Activated CD4-positive, alpha-beta memory T cell treated with anti-CD3 and anti-CD28 coated beads, Interleukin-2, amount 10 ng/mL, durations not matched to agents 7 days and 5 days (primary cell): ENCODE measurements around the gene SMYD3. TPM values are rescaled to one million over a fixed set of nuclear protein-coding genes. Genes with fewer than 3 reads are reported as not detected.

Experiments used
- CTCF ChIA-PET: fragments of 350-600 bp; sonication (Branson Sonifier 250); formaldehyde crosslinking; loops from one replicate; lab custom pipeline; 2021; ENCODE audit warnings: antibody characterized with exemption, inconsistent platforms; lab: Charles Lee
- POLR2A ChIA-PET: fragments of 350-600 bp; sonication (Branson Sonifier 250); formaldehyde crosslinking; loops from one replicate; lab custom pipeline; 2021; ENCODE audit warnings: antibody characterized with exemption; lab: Charles Lee
- DNase-seq: peaks from one replicate; pipeline ENCODE4 v3.0.0-alpha.2; 2020
- H3K27ac Mint-ChIP-seq: one replicate; pipeline ENCODE4 v1.8.0; 2021; ENCODE audit warnings: mild to moderate bottlenecking, mixed read lengths
- H3K27me3 Mint-ChIP-seq: one replicate; pipeline ENCODE4 v1.8.0; 2021; ENCODE audit warnings: mixed read lengths
- H3K36me3 Mint-ChIP-seq: one replicate; pipeline ENCODE4 v1.8.0; 2021; ENCODE audit warnings: low read depth, mixed read lengths
- H3K4me1 Mint-ChIP-seq: one replicate; pipeline ENCODE4 v1.8.0; 2021; ENCODE audit warnings: mixed read lengths
- H3K4me3 Mint-ChIP-seq: one replicate; pipeline ENCODE4 v1.8.0; 2021; ENCODE audit warnings: mild to moderate bottlenecking, mixed read lengths
- H3K9me3 Mint-ChIP-seq: one replicate; pipeline ENCODE4 v1.8.0; 2021; ENCODE audit warnings: mixed read lengths
- total RNA-seq, 2 experiments: library from RNA; stranded (reverse); gene quantifications; one replicate each; pipeline ENCODE4 v1.2.3, GENCODE V29; 2021

SMYD3 gene
- total RNA-seq, 2 experiments from 2014 or later: 15.5 to 18.7 TPM

DNA sequence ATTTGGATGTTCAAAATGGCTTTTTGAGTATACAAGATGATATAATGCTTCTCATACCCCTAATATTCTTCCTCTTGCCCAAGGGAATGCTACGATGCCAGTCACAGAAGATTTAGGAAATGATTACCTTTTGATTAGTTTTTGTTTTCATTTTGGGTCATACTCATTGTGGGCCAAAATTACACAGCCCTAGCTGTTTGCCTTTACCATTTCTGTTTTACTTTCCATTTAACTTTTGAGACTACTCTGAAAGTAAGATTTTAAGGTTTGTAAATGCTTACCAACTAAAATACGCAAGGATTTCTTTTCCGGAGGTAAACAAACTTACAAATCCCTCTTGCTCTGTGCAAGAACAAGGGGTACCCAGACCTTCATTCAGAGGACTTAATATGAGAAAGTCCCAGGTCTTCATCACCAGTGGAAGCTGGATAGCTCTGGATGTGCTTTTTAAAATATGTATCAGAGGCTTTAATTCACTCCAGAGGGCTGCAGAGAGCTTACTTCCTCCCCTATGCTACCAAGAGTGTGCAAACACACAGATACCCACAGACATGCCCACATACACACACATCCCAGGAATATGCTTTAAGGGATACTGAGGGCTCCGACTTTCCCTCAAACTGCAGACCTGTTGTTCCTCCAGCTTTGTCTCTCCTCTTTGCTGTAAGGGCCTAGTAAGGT is 631.4 kb downstream of the SMYD3 start:
- POLR2A ChIA-PET: no interaction called here
- H3K27ac Mint-ChIP-seq: no peak overlapping the region
- no peaks in the 10 kb centered on the region for H3K9me3 Mint-ChIP-seq
- no peak for DNase-seq
- H3K36me3 Mint-ChIP-seq: no peaks in the 10 kb centered on the region
- no peak overlapping the region for H3K4me3 Mint-ChIP-seq
- CTCF ChIA-PET: no interaction called here
- H3K4me1 Mint-ChIP-seq: no peaks in the 10 kb centered on the region
- H3K27me3 Mint-ChIP-seq: no peaks in the 10 kb centered on the region

- Mint-ChIP-seq H3K27me3 (no peaks in the 10 kb centered on the region), H3K4me3 (no peak overlapping the region), H3K4me1 (no peaks in the 10 kb centered on the region), H3K27ac (no peak overlapping the region), H3K9me3 (no peaks in the 10 kb centered on the region), H3K36me3 (no peaks in the 10 kb centered on the region)
- CTCF ChIA-PET: no interaction called here
- DNase-seq: no peak
- POLR2A ChIA-PET: no interaction called here
These were observed 632.0 kb downstream of the SMYD3 start for GRCh38 chr1:245874942-245875580.

GRCh38 chr1:245873883-245874671 is 633.0 kb downstream of the SMYD3 start:
- DNase-seq: no peak
- ChIA-PET POLR2A (no interaction called here), CTCF (no interaction called here)
- Mint-ChIP-seq H3K4me1 (no peaks in the 10 kb centered on the region), H3K4me3 (no peak overlapping the region), H3K27me3 (no peaks in the 10 kb centered on the region), H3K27ac (no peak overlapping the region), H3K9me3 (no peaks in the 10 kb centered on the region), H3K36me3 (no peaks in the 10 kb centered on the region)

DNA sequence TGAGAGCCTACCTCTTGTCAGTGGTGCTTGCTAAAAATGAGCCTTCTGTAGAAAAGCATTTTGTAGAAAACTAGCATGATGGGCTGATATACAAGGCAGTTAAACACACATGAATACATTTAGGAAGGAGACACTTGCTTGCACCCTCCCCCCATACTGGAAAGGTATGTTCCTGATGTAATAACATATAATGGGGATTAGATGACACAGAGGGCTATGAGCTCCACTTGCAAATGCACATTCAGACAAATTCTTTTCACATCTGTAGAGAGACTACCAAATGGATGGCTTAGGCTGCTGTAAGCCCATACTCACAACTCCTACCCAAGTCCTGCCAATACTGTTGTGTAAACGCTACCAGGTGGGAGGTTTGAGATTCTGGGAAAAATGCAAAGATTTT is 634.0 kb downstream of the SMYD3 start:
- POLR2A ChIA-PET: no interaction called here
- Mint-ChIP-seq H3K9me3 (no peaks in the 10 kb centered on the region), H3K27me3 (no peaks in the 10 kb centered on the region), H3K27ac (no peak overlapping the region), H3K4me3 (no peak overlapping the region), H3K4me1 (no peaks in the 10 kb centered on the region), H3K36me3 (no peaks in the 10 kb centered on the region)
- DNase-seq: no peak
- CTCF ChIA-PET: no interaction called here

- H3K9me3 Mint-ChIP-seq: no peaks in the 10 kb centered on the region
- H3K4me1 Mint-ChIP-seq: no peaks in the 10 kb centered on the region
- DNase-seq: no peak
- no peak overlapping the region for H3K27ac Mint-ChIP-seq
- no peaks in the 10 kb centered on the region for H3K27me3 Mint-ChIP-seq
- H3K36me3 Mint-ChIP-seq: no peaks in the 10 kb centered on the region
- POLR2A ChIA-PET: no interaction called here
- H3K4me3 Mint-ChIP-seq: no peak overlapping the region
- CTCF ChIA-PET: no interaction called here
These were observed 634.6 kb downstream of the SMYD3 start for GRCh38 chr1:245872475-245872874.

DNA sequence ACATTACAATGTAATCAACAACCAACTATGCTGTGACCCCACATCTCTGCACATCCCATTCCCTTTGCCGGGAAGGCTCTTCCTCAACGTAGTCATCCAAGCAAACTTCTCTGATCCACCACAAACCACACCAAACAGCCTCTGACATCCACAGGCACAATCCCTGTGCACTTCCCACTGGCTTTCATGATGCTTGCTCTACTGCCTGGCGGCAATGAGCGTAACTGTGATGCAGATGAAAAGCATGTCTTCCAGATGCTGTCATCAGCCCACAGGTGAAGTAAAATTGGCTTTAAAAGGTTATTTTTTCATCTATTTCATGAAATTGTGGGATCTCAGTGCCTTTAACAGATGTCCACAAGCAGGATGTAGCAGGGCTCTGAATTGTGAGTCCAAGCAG is 635.2 kb downstream of the SMYD3 start:
- CTCF ChIA-PET: no interaction called here

DNA sequence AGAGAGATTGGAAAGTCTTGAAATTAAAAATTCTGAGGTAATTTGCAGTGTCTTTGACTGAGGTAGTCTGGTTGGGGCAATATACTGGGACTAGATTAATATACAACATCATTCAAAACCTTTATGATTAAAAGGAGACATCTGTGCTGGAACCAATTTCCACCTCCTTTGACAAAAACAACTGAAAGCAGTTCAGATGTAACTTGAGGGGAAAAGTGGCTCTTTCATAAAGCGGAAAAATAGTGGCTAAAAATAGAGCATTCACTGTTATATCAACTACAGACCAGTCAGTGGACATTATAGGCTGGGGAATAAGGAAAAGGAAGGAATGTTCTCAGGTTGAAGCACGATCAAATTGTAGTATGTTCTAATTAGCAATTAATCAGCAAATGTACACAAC is 635.9 kb downstream of the SMYD3 start:
- Mint-ChIP-seq H3K9me3 (no peaks in the 10 kb centered on the region), H3K4me3 (no peak overlapping the region), H3K27ac (no peak overlapping the region), H3K36me3 (no peaks in the 10 kb centered on the region), H3K4me1 (no peaks in the 10 kb centered on the region), H3K27me3 (no peaks in the 10 kb centered on the region)
- ChIA-PET POLR2A (no interaction called here), CTCF (no interaction called here)
- DNase-seq: no peak

More for the DNA sequence above, 635.2 kb downstream of the SMYD3 start:
- no peaks in the 10 kb centered on the region for H3K27me3 Mint-ChIP-seq
- no peak overlapping the region for H3K4me3 Mint-ChIP-seq
- no peak for DNase-seq
- no peaks in the 10 kb centered on the region for H3K36me3 Mint-ChIP-seq
- no peaks in the 10 kb centered on the region for H3K9me3 Mint-ChIP-seq
- no peaks in the 10 kb centered on the region for H3K4me1 Mint-ChIP-seq
- POLR2A ChIA-PET: no interaction called here
- H3K27ac Mint-ChIP-seq: no peak overlapping the region

DNA sequence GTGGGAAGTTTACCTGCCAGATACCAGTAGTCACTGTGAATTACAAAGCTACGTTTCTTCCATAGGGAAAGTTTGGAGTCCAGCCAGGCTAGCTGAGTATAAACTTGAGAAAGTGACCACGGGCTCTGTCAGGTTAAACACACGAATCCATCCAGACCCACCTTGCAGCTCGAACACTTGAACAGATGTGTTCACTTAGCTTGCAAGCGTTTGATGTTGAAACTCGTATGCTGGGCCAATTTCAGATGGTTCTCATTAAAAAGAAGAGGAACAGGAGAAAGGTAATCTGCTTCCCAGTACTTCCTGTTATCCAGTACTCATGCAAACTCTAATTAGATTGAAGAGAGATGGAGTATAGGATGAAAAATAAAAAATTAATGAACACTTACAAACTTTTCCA is 636.4 kb downstream of the SMYD3 start:
- Mint-ChIP-seq H3K4me3 (no peak overlapping the region), H3K27me3 (no peaks in the 10 kb centered on the region), H3K9me3 (no peaks in the 10 kb centered on the region), H3K27ac (no peak overlapping the region), H3K36me3 (no peaks in the 10 kb centered on the region), H3K4me1 (no peaks in the 10 kb centered on the region)
- CTCF ChIA-PET: no interaction called here
- POLR2A ChIA-PET: no interaction called here
- no peak for DNase-seq

- Mint-ChIP-seq H3K36me3 (no peaks in the 10 kb centered on the region), H3K4me3 (no peak overlapping the region), H3K27me3 (no peaks in the 10 kb centered on the region), H3K4me1 (no peaks in the 10 kb centered on the region), H3K27ac (no peak overlapping the region), H3K9me3 (no peaks in the 10 kb centered on the region)
- DNase-seq: no peak
- POLR2A ChIA-PET: no interaction called here
- CTCF ChIA-PET: no interaction called here
These were observed 637.2 kb downstream of the SMYD3 start for GRCh38 chr1:245869847-245870246.

GRCh38 chr1:245867738-245868137 is 639.3 kb downstream of the SMYD3 start:
- Mint-ChIP-seq H3K27me3 (no peaks in the 10 kb centered on the region), H3K9me3 (no peaks in the 10 kb centered on the region), H3K36me3 (no peaks in the 10 kb centered on the region), H3K4me3 (no peak overlapping the region), H3K4me1 (no peaks in the 10 kb centered on the region), H3K27ac (no peak overlapping the region)
- POLR2A ChIA-PET: no interaction called here
- DNase-seq: no peak
- CTCF ChIA-PET: no interaction called here

- ChIA-PET CTCF (no interaction called here), POLR2A (no interaction called here)
- H3K4me3 Mint-ChIP-seq: no peak overlapping the region
- H3K36me3 Mint-ChIP-seq: no peaks in the 10 kb centered on the region
- no peaks in the 10 kb centered on the region for H3K27me3 Mint-ChIP-seq
- H3K4me1 Mint-ChIP-seq: no peaks in the 10 kb centered on the region
- no peaks in the 10 kb centered on the region for H3K9me3 Mint-ChIP-seq
- no peak for DNase-seq
- no peak overlapping the region for H3K27ac Mint-ChIP-seq
These were observed 642.2 kb downstream of the SMYD3 start for GRCh38 chr1:245864872-245865271.

DNA sequence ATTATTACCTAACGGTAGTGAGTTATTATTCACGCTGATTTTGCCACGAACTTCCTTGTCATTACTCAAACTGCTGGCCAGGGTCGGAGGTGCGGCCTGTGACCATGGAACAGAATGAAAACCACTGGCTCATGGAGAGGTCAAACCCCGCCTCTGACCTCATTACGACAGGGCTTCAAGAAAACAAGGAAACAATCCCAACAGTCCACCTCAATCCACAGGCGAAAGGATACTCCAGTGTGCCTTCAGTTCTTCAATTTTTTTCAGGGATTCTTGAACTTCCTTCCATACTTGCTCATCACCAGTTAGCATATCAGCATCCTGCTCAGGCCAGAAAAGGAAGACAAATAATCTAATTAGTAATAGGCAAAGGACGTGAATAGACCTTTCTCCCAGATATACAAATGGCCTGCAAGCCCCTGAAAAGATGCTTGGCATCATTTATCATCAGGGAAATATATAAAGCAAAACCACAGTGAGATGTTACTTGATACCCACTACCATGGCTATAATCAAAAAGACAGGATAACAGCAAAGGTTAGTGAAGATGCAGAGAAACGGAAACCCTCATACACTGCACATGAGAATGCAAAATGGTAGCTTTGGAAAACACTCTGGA is 643.4 kb downstream of the SMYD3 start:
- CTCF ChIA-PET: no interaction called here
- DNase-seq: no peak
- Mint-ChIP-seq H3K9me3 (no peaks in the 10 kb centered on the region), H3K27ac (no peak overlapping the region), H3K36me3 (no peaks in the 10 kb centered on the region), H3K4me1 (no peaks in the 10 kb centered on the region), H3K27me3 (no peaks in the 10 kb centered on the region), H3K4me3 (no peak overlapping the region)
- POLR2A ChIA-PET: no interaction called here

- H3K4me3 Mint-ChIP-seq: no peak overlapping the region
- H3K36me3 Mint-ChIP-seq: no peaks in the 10 kb centered on the region
- no peaks in the 10 kb centered on the region for H3K9me3 Mint-ChIP-seq
- no peaks in the 10 kb centered on the region for H3K27me3 Mint-ChIP-seq
- ChIA-PET CTCF (no interaction called here), POLR2A (no interaction called here)
- DNase-seq: no peak
- H3K4me1 Mint-ChIP-seq: no peaks in the 10 kb centered on the region
- no peak overlapping the region for H3K27ac Mint-ChIP-seq
These were observed 644.1 kb downstream of the SMYD3 start for GRCh38 chr1:245862812-245863540.
